Neural progenitor cell (in vitro differentiated cells): ENCODE data around the gene GTF2F2. TPM values are rescaled to one million over a fixed set of nuclear protein-coding genes. Genes with fewer than 3 reads are reported as not detected.

ENCODE experiments used
- DNase-seq: peaks from one replicate; pipeline ENCODE4 v3.0.0-alpha.2; 2016; ENCODE audit warnings: low spot score
- H2AFZ ChIP-seq: fragments of 200-600 bp; sonication (generic); replicated peaks from 2 replicates; pipeline ENCODE4 v1.6.1; 2016; ENCODE audit warnings: antibody characterized with exemption
- H3F3A ChIP-seq: fragments of 200-600 bp; sonication (generic); 2 replicates; pipeline ENCODE4 v1.6.1; 2016; ENCODE audit warnings: antibody characterized with exemption, low read depth
- H3K27ac ChIP-seq: fragments of 200-600 bp; sonication (generic); 2 replicates; pipeline ENCODE4 v1.5.1; 2016; ENCODE audit warnings: mild to moderate bottlenecking
- H3K27me3 ChIP-seq: fragments of 200-600 bp; sonication (generic); 2 replicates; pipeline ENCODE4 v1.6.1; 2016; ENCODE audit warnings: mild to moderate bottlenecking, moderate library complexity
- H3K36me3 ChIP-seq: fragments of 200-600 bp; sonication (generic); 2 replicates; pipeline ENCODE4 v1.5.1; 2016
- H3K4me1 ChIP-seq: fragments of 200-600 bp; sonication (generic); 2 replicates; pipeline ENCODE4 v1.6.1; 2016; ENCODE audit warnings: mixed run types
- H3K4me2 ChIP-seq: fragments of 200-600 bp; sonication (generic); 2 replicates; pipeline ENCODE4 v1.6.1; 2016
- H3K4me3 ChIP-seq: fragments of 200-600 bp; sonication (generic); 2 replicates; pipeline ENCODE4 v1.5.1; 2016
- H3K79me2 ChIP-seq: fragments of 200-600 bp; sonication (generic); 2 replicates; pipeline ENCODE4 v1.6.1; 2016; ENCODE audit warnings: low read depth
- H3K9ac ChIP-seq: fragments of 200-600 bp; sonication (generic); 2 replicates; pipeline ENCODE4 v1.6.1; 2016
- H3K9me3 ChIP-seq: fragments of 200-600 bp; sonication (generic); 2 replicates; pipeline ENCODE4 v1.5.1; 2016; ENCODE audit warnings: low read depth
- H4K20me1 ChIP-seq: fragments of 200-600 bp; sonication (generic); 2 replicates; pipeline ENCODE4 v1.6.1; 2016; ENCODE audit warnings: low read depth
- H3K27ac Mint-ChIP-seq: 3 replicates; pipeline ENCODE4 v1.8.0; 2021; ENCODE audit warnings: mixed read lengths
- H3K27me3 Mint-ChIP-seq: 2 replicates; pipeline ENCODE4 v1.8.0; 2022; ENCODE audit warnings: low read depth, mild to moderate bottlenecking, inconsistent platforms, moderate library complexity, mixed read lengths; ENCODE audit not compliant: insufficient read depth
- H3K36me3 Mint-ChIP-seq: 3 replicates; pipeline ENCODE4 v1.8.0; 2021; ENCODE audit warnings: mixed read lengths
- H3K4me1 Mint-ChIP-seq: 3 replicates; pipeline ENCODE4 v1.8.0; 2021; ENCODE audit warnings: mixed read lengths
- H3K4me3 Mint-ChIP-seq: 3 replicates; pipeline ENCODE4 v1.8.0; 2021; ENCODE audit warnings: mild to moderate bottlenecking, moderate library complexity, mixed read lengths
- H3K9me3 Mint-ChIP-seq: 3 replicates; pipeline ENCODE4 v1.8.0; 2020; ENCODE audit warnings: mixed read lengths
- EZH2 ChIP-seq: fragments of 200-600 bp; sonication (generic); IDR thresholded peaks from 2 replicates; pipeline ENCODE4 v1.6.1; 2017; ENCODE audit warnings: antibody characterized with exemption, mild to moderate bottlenecking, moderate library complexity
- EZH2phosphoT487 ChIP-seq: fragments of 200-600 bp; sonication (generic); IDR thresholded peaks from 2 replicates; pipeline ENCODE4 v1.6.1; 2017; ENCODE audit warnings: antibody characterized with exemption
- total RNA-seq: library from RNA; depleted of rRNA; stranded (reverse); fragments of >200 nt; gene quantifications from 2 replicates; pipeline ENCODE4 v1.2.3, GENCODE V29; 2015; ENCODE audit warnings: low replicate concordance
- TF ChIP-seq, protein P1 (sequence below): fragments of 200-600 bp; sonication (generic); IDR thresholded peaks from 2 replicates; pipeline ENCODE4 v1.5.1; 2017; ENCODE audit warnings: antibody characterized with exemption, mild to moderate bottlenecking

Gene GTF2F2
- total RNA-seq, 1 donor from 2014 or later, result 54.1 TPM

DNA sequence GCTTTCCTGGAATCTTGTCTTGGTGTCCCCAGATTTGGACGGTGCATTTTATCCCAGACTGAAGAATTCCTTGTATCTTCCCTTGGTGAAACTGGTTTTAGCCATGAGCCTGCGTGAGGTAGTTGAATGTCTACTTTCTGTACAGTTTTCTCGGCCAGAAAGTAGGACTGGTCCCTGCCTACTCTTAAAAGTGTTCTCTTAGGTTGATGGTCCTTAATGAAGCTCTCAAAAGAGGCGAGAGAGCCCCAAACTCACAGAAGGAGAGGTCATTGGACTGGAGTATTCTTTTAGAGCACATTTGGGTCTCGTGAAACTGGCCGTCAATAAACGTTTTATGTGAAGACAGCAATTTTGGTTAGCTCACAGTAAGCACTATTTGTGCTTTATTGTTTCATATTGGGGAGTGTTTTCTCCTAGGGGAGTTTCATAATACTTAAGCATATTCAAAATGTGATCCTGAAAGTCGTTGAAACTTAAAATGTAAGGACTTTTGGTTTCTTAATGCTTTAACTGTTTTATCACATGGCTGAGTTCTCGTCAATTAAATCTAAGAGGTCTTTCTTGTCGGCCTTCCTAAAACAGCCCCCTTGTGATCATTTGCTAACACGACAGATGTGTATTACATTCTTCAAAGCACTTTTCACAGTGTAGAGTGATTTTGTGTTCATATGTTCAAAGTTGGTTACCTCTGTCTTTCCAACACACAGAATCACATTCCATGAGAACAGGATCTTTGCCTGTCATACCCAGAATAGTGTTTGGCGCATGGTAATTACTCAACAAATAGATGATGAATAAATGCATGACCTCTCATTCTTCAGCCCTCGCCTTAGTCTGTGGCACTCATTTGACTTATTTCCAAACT, 889 bp downstream of the GTF2F2 start:
- Histone ChIP-seq H3K27me3 (no peaks in the 10 kb centered on the region), H3K9me3 (no peaks in the 10 kb centered on the region), H3K4me1 (peaks cover 10% of the 10 kb centered on the region), H4K20me1 (peaks cover 19% of the 10 kb centered on the region), H3K4me2 (peak overlapping the region; percentile 93), H3K36me3 (no peaks in the 10 kb centered on the region), H3K27ac (peak overlapping the region; percentile 92), H3K4me3 (peak overlapping the region; percentile 85), H2AFZ (peak overlapping the region; percentile 96), H3K9ac (peak overlapping the region; percentile 59), H3K79me2 (peaks cover 57% of the 10 kb centered on the region), H3F3A (peaks cover 5% of the 10 kb centered on the region)
- TF ChIP-seq EZH2 (no peak), EZH2phosphoT487 (no peak)
- TF ChIP-seq, protein P1, sequence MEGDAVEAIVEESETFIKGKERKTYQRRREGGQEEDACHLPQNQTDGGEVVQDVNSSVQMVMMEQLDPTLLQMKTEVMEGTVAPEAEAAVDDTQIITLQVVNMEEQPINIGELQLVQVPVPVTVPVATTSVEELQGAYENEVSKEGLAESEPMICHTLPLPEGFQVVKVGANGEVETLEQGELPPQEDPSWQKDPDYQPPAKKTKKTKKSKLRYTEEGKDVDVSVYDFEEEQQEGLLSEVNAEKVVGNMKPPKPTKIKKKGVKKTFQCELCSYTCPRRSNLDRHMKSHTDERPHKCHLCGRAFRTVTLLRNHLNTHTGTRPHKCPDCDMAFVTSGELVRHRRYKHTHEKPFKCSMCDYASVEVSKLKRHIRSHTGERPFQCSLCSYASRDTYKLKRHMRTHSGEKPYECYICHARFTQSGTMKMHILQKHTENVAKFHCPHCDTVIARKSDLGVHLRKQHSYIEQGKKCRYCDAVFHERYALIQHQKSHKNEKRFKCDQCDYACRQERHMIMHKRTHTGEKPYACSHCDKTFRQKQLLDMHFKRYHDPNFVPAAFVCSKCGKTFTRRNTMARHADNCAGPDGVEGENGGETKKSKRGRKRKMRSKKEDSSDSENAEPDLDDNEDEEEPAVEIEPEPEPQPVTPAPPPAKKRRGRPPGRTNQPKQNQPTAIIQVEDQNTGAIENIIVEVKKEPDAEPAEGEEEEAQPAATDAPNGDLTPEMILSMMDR, result peak; percentile 27
- Mint-ChIP-seq H3K4me3 (no peak overlapping the region), H3K36me3 (peaks cover 2% of the 10 kb centered on the region), H3K9me3 (no peaks in the 10 kb centered on the region), H3K27me3 (peaks cover 6% of the 10 kb centered on the region), H3K27ac (no peak overlapping the region), H3K4me1 (peaks cover 2% of the 10 kb centered on the region)
- peak; percentile 36 for DNase-seq

DNA sequence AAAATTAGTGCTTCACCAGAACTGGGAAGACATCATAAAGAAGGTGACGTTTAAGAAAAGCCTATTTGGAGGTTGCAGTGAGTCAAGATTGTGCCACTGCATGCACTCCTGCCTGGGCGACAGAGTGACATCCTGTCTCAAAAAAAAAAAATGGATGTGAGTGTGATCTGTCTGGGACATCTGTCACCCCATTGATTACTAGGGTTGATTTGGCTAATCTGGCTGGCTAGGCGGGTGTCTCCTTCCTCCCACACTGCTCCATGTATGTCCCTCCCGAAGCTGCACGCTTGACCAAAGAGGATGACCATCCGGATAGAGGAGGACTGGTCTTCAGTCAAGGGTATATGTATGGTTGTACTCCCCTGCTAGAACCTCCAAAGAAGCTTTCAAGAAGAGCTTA, 2.6 kb downstream of the GTF2F2 start:
- Histone ChIP-seq H3K27me3 (no peaks in the 10 kb centered on the region), H3K4me3 (no peak overlapping the region), H3K79me2 (peaks cover 74% of the 10 kb centered on the region), H3K4me2 (no peak overlapping the region), H4K20me1 (peaks cover 29% of the 10 kb centered on the region), H3K27ac (no peak overlapping the region), H3K9ac (no peak overlapping the region), H3K4me1 (peaks cover 10% of the 10 kb centered on the region), H3F3A (peaks cover 5% of the 10 kb centered on the region), H2AFZ (no peak overlapping the region), H3K36me3 (no peaks in the 10 kb centered on the region), H3K9me3 (no peaks in the 10 kb centered on the region)
- Mint-ChIP-seq H3K27me3 (peaks cover 3% of the 10 kb centered on the region), H3K4me1 (peaks cover 2% of the 10 kb centered on the region), H3K4me3 (peak overlapping the region; percentile 19), H3K36me3 (peaks cover 2% of the 10 kb centered on the region), H3K9me3 (no peaks in the 10 kb centered on the region), H3K27ac (no peak overlapping the region)
- TF ChIP-seq EZH2, result no peak
- no peak for TF ChIP-seq EZH2phosphoT487
- TF ChIP-seq, protein P1, result no peak
- DNase-seq, result no peak

DNA sequence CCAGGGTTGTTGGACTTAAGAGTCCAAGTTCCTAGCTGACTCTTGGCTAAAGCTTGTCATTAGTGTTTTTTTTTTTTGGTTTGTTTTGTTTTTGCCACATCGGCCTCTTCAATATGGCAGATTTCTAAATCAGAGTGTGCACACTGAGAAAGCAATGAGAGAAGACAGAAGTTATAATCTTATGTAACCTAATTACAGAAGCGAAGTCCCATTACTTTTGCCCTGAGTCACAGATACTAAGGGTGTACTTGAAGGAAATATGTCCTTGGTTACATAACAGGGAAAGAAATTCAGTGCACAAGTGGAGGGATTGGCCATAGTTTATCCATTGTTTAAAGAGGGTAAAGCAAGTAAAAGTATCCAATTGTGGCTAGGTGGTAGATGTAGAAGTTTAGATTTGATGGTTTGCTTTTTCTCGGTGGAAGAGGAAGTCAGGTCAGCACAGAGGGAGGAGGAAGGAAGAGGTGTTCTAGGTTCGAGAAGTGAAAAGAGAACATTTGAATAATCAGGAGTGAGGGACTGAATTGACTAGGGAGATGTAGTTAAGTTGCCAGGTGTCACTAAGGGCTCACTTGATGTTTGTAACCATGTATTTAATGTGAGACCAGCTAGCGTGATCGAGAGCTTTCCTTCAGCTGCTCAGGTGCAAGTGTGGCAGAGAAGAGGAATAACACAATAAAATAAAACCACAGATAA, 12.2 kb downstream of the GTF2F2 start:
- Histone ChIP-seq H3K79me2 (peaks cover 98% of the 10 kb centered on the region), H3K9ac (no peak overlapping the region), H3K4me2 (no peak overlapping the region)

More for the DNA sequence above, 12.2 kb downstream of the GTF2F2 start:
- H2AFZ ChIP-seq, result no peak overlapping the region
- no peak overlapping the region for H3K4me3 ChIP-seq
- no peak overlapping the region for H3K4me3 Mint-ChIP-seq
- peaks cover 2% of the 10 kb centered on the region for H3K27me3 Mint-ChIP-seq
- no peaks in the 10 kb centered on the region for H3K4me1 Mint-ChIP-seq
- peaks cover 19% of the 10 kb centered on the region for H3K36me3 Mint-ChIP-seq
- H3F3A ChIP-seq, result no peaks in the 10 kb centered on the region
- no peak overlapping the region for H3K27ac Mint-ChIP-seq
- TF ChIP-seq, protein P1, result no peak
- no peak for TF ChIP-seq EZH2
- no peak for TF ChIP-seq EZH2phosphoT487
- H4K20me1 ChIP-seq, result peaks cover 23% of the 10 kb centered on the region
- H3K27ac ChIP-seq, result no peak overlapping the region
- no peaks in the 10 kb centered on the region for H3K27me3 ChIP-seq
- DNase-seq, result no peak
- H3K4me1 ChIP-seq, result peaks cover 15% of the 10 kb centered on the region
- peaks cover 11% of the 10 kb centered on the region for H3K9me3 Mint-ChIP-seq
- no peaks in the 10 kb centered on the region for H3K9me3 ChIP-seq
- H3K36me3 ChIP-seq, result no peaks in the 10 kb centered on the region
